Esophagus muscularis mucosa (tissue), 4 donors: Measurements from ENCODE around the gene POLR3K. TPM values are rescaled to one million over a fixed set of nuclear protein-coding genes. Genes with fewer than 3 reads are reported as not detected.
A peak's percentile ranks its signal among the peaks of the same experiment; 100 is the strongest.

Experiments used
- DNase-seq: peaks from one replicate; pipeline ENCODE4 v3.0.0-alpha.2; 2017; ENCODE audit errors: extremely low spot score
- H3K27ac ChIP-seq, 4 donors: fragments of 200-600 bp; sonication (generic); replicated peaks in 1 of 4; 1 replicate in 3 of 4; 2 replicates in 1 of 4; pipeline ENCODE4 v1.5.1; 2016 to 2019; ENCODE audit warnings: mild to moderate bottlenecking in 1 of 4
- H3K27me3 ChIP-seq, 4 donors: fragments of 200-600 bp; sonication (generic); one replicate each; pipeline versions ENCODE4 v1.5.1 to v1.6.0; 2016 to 2019
- H3K36me3 ChIP-seq, 4 donors: fragments of 200-600 bp; sonication (generic); one replicate each; pipeline ENCODE4 v1.5.1; 2016 to 2019
- H3K4me1 ChIP-seq, 4 donors: fragments of 200-600 bp; sonication (generic); one replicate each; pipeline ENCODE4 v1.5.1; 2016 to 2019
- H3K4me3 ChIP-seq, 4 donors: fragments of 200-600 bp; sonication (generic); 1 replicate in 2 of 4; 2 replicates in 2 of 4; pipeline ENCODE4 v1.5.1; 2016 to 2019; ENCODE audit warnings: mild to moderate bottlenecking in 4 of 4, moderate library complexity in 1 of 4
- H3K9me3 ChIP-seq, 4 donors: fragments of 200-600 bp; sonication (generic); 1 replicate in 3 of 4; 2 replicates in 1 of 4; pipeline ENCODE4 v1.5.1; 2016 to 2019
- EP300 ChIP-seq: sonication (generic); formaldehyde crosslinking; IDR thresholded peaks from one replicate; pipeline ENCODE4 v1.6.1; 2017; ENCODE audit warnings: antibody characterized with exemption
- POLR2A ChIP-seq: fragments of 450-650 bp; IDR thresholded peaks from one replicate; pipeline ENCODE4 v1.6.1; 2017; ENCODE audit warnings: antibody characterized with exemption, moderate library complexity, mild to moderate bottlenecking, low read depth
- POLR2AphosphoS5 ChIP-seq, 2 donors: sonication (generic); formaldehyde crosslinking; IDR thresholded peaks; one replicate each; pipeline ENCODE4 v1.6.1; 2017; ENCODE audit warnings: antibody characterized with exemption in 2 of 2
- WGBS: methylation state at CpG from one replicate; pipeline ENCODE4 v1.1.5; 2018; 5-methylcytosine and 5-hydroxymethylcytosine counted together
- intact Hi-C: fragments of 100-400 bp; cut with DNase I; formaldehyde crosslinking; loops from one replicate; pipeline ENCODE4 v1.15.1; 2023
- total RNA-seq, 4 donors: library from RNA; depleted of rRNA; stranded (reverse); fragments of >200 nt; gene quantifications; one replicate each; pipeline versions ENCODE4 v1.1.0 to v1.2.1, GENCODE V29; 2016
- TF ChIP-seq, protein P1 (sequence below), 3 experiments: fragments of 200-600 bp in 2 of 3; fragments of 450-650 bp in 1 of 3; sonication (generic) in 2 of 3; IDR thresholded peaks; one replicate each; pipeline ENCODE4 v1.5.1; 2017 to 2019; ENCODE audit warnings: antibody characterized with exemption in 3 of 3, mild to moderate bottlenecking in 2 of 3, moderate library complexity in 1 of 3

Gene POLR3K
- total RNA-seq, 4 donors from 2014 or later = 3.3 to 3.8 (median 3.7) TPM

DNA sequence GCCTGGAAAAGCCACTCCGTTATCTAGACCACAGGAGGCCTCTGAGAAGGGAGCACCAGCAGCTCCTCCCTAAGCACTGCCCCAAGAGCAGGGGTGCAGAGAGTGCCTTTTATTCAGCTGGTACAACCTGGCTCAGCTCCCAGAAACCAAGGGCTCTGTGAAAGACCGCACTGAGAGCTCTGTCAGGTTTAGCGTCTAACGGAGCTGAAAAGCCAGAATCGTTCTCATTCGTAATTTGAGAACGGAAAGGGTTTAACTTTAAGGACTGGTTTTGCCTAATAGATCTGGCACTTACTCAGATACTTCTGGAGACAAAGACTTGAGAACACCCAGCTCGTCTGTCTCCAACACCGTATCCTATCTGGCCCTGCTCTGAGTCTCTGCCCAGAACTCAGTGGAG, 38.1 kb upstream of the POLR3K start:
- no peak for DNase-seq
- intact Hi-C loops = no loop called here

DNA sequence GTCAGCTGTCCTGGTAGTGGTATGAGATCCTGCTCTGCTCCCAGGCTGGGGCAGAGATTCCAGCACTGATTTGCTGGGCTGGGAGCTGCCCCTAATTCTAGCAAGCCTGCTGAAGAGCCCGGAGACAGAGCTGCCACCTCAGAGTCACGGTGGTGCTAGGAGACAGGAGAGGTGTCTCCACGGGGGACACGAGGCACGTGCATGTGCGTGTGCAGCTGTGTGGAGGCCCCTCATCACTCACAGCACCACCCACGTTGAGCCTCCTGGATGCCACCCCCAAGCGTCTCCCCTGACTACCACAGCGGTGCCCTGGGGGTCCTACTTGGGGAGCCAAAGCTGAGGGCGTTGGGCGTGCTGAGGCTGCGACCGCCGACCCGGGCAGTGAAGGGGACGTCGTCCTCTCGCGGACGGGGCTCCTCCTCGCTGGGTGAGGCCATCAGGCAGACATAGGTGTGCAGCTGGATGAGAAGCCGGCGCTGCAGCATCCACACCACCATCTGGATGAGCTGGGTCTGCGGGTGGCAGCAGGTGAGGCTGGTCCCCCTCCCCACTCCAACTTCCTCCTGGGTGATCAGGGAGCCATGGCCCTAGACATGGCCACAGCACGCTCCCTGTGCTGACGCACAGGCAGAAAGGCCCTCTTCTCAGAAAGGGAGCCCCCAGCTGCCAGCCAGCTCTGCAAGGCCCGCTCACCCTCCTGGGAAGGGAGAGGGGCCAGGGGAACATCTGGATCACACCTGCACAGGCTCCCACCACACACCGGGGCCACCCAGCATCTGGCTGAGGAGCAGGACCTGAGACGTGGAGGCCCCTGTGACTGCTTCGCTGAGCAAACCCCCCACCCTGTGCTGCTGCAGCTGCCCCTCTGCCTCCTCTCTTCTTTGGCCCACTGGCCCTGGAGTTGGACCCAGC, 36.2 kb upstream of the POLR3K start:
- Histone ChIP-seq H3K4me3 (no peak overlapping the region), H3K36me3 (peaks cover 27 to 81% (median 69%) of the 10 kb centered on the region in 4 donors), H3K9me3 (no peaks in the 10 kb centered on the region), H3K4me1 (peaks cover 26 to 39% (median 30%) of the 10 kb centered on the region in 4 donors), H3K27me3 (no peaks in the 10 kb centered on the region), H3K27ac (no peak overlapping the region)
- TF ChIP-seq POLR2AphosphoS5 (IDR thresholded peaks at IDR 0.05) = no peak
- no peak for TF ChIP-seq EP300
- TF ChIP-seq POLR2A = no peak
- intact Hi-C loops = no loop called here
- DNase-seq = no peak
- WGBS = 83% methylated on average over 20 of the region's 30 CpGs

More for the DNA sequence above, 38.1 kb upstream of the POLR3K start:
- H3K4me3 ChIP-seq = no peak overlapping the region
- H3K4me1 ChIP-seq = peaks cover 11 to 21% (median 12%) of the 10 kb centered on the region in 4 donors
- WGBS = 74% methylated on average over 8 of the region's 9 CpGs
- H3K36me3 ChIP-seq = peaks cover 19 to 66% (median 62%) of the 10 kb centered on the region in 4 donors
- H3K27me3 ChIP-seq = no peaks in the 10 kb centered on the region
- peak overlapping the region in 1 of 4 donors; percentile 28 for H3K27ac ChIP-seq
- no peaks in the 10 kb centered on the region for H3K9me3 ChIP-seq
- no peak for TF ChIP-seq POLR2A
- TF ChIP-seq POLR2AphosphoS5 (IDR thresholded peaks at IDR 0.05) = no peak
- TF ChIP-seq, protein P1, sequence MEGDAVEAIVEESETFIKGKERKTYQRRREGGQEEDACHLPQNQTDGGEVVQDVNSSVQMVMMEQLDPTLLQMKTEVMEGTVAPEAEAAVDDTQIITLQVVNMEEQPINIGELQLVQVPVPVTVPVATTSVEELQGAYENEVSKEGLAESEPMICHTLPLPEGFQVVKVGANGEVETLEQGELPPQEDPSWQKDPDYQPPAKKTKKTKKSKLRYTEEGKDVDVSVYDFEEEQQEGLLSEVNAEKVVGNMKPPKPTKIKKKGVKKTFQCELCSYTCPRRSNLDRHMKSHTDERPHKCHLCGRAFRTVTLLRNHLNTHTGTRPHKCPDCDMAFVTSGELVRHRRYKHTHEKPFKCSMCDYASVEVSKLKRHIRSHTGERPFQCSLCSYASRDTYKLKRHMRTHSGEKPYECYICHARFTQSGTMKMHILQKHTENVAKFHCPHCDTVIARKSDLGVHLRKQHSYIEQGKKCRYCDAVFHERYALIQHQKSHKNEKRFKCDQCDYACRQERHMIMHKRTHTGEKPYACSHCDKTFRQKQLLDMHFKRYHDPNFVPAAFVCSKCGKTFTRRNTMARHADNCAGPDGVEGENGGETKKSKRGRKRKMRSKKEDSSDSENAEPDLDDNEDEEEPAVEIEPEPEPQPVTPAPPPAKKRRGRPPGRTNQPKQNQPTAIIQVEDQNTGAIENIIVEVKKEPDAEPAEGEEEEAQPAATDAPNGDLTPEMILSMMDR (IDR thresholded peaks at IDR 0.05) = no peak
- no peak for TF ChIP-seq EP300

DNA sequence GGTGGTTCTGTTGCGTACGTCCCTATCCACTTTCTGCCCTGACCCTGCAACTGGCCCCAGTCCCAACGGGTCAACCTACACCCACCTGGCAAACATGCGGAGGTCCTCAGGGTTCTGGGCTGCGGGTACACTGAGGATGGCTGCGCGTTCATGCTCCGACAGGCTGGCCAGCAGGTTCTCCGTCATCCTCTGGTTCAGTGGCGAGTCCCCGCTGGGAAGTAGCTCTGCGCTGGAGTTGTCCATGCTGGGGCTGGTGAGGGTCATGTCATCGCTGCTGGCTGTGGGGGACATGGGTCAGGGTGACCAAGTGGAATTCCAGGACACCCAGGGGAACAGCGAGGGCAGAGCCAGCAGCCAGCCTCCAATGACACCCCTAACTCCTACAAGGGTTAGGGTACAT, 35.2 kb upstream of the POLR3K start:
- TF ChIP-seq, protein P1 (IDR thresholded peaks at IDR 0.05) = no peak
- intact Hi-C loops = no loop called here
- Histone ChIP-seq H3K9me3 (no peaks in the 10 kb centered on the region), H3K36me3 (peaks cover 27 to 83% (median 71%) of the 10 kb centered on the region in 4 donors), H3K27ac (no peak overlapping the region), H3K4me3 (no peak overlapping the region), H3K27me3 (no peaks in the 10 kb centered on the region), H3K4me1 (peaks cover 36 to 50% (median 40%) of the 10 kb centered on the region in 4 donors)
- WGBS = 91% methylated on average over 6 of the region's 14 CpGs
- no peak for DNase-seq

DNA sequence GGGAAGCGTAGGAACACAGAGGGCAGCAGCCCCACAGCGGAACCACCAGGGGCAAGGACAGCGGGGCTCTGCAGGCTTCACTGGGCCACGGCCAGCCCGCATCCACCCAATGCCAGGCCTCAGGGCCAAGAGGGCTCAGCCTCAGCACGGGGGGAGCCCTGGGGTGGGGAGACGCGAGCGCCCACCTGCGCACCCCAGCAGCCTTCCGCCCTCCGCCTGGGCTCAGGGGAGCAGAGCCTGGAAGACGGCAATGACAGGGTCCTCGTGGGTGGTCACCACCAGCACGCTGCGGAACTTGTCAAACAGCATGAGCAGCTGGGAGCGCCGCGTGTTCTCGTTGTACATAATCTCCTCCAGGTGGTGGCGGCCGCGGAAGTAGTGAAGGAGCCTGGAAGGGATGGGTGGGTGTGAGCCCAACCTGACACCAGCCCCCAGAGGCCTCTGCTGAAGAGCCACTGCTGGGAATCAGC, 33.1 kb upstream of the POLR3K start:
- H3K36me3 ChIP-seq = peaks cover 27 to 79% (median 69%) of the 10 kb centered on the region in 4 donors

DNA sequence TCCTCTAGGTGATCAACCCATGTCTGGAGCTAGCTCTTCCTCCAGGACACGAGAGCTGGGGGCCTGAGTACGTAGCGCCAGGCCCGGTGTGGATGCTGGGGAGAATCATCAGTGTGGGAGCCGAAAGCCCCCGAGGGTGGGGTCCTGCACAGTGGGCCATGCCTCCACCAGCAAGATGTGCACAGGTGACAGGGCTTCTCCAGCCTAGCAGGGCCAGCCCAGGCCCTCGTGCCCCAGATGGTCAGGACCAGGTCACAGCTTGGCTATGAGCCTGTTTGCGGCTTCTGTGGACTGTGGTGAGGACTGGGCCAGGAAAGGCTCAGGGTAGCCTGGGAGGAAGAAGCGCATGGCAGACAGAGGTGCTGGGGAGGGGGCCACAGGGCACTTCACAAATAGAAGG, 32.5 kb upstream of the POLR3K start:
- no peak for TF ChIP-seq EP300
- TF ChIP-seq, protein P1 (IDR thresholded peaks at IDR 0.05) = no peak
- TF ChIP-seq POLR2A = no peak
- no peak for TF ChIP-seq POLR2AphosphoS5 (IDR thresholded peaks at IDR 0.05)
- intact Hi-C loops = no loop called here
- H3K4me3 ChIP-seq = no peak overlapping the region
- peak overlapping the region in 2 of 4 donors; percentile 68 to 71 for H3K27ac ChIP-seq
- no peaks in the 10 kb centered on the region for H3K9me3 ChIP-seq
- no peak for DNase-seq
- H3K27me3 ChIP-seq = no peaks in the 10 kb centered on the region
- H3K4me1 ChIP-seq = peaks cover 26 to 36% (median 30%) of the 10 kb centered on the region in 4 donors
- H3K36me3 ChIP-seq = peaks cover 27 to 85% (median 74%) of the 10 kb centered on the region in 4 donors
- 89% methylated on average over 9 of the region's 9 CpGs for WGBS

More for the DNA sequence above, 33.1 kb upstream of the POLR3K start:
- 89% methylated on average over 16 of the region's 23 CpGs for WGBS
- TF ChIP-seq EP300 = no peak
- TF ChIP-seq, protein P1 (IDR thresholded peaks at IDR 0.05) = no peak
- TF ChIP-seq POLR2A = no peak
- no peak for TF ChIP-seq POLR2AphosphoS5 (IDR thresholded peaks at IDR 0.05)
- Histone ChIP-seq H3K9me3 (no peaks in the 10 kb centered on the region), H3K4me3 (no peak overlapping the region), H3K27ac (peak overlapping the region in 1 of 4 donors; percentile 71), H3K27me3 (no peaks in the 10 kb centered on the region), H3K4me1 (peaks cover 30 to 40% (median 35%) of the 10 kb centered on the region in 4 donors)
- no peak for DNase-seq
- intact Hi-C loops = no loop called here
